Breast epithelium (tissue), 3 donors: ENCODE measurements around the gene JMJD8.

Experiments
- CTCF ChIP-seq, 3 donors: fragments of 450-650 bp; IDR thresholded peaks; one replicate each; pipeline ENCODE4 v1.5.1; 2016 to 2017; ENCODE audit warnings: antibody characterized with exemption in 3 of 3, mild to moderate bottlenecking in 3 of 3, moderate library complexity in 3 of 3
- POLR2AphosphoS5 ChIP-seq, 3 donors: sonication (generic); formaldehyde crosslinking; IDR thresholded peaks; one replicate each; pipeline ENCODE4 v1.6.1; 2017; ENCODE audit warnings: antibody characterized with exemption in 3 of 3

GRCh38 chr16:719815-720446 lies 35.8 kb upstream of the JMJD8 start:
- TF ChIP-seq CTCF (IDR thresholded peaks at IDR 0.05), result no peak
- no peak for TF ChIP-seq POLR2AphosphoS5 (IDR thresholded peaks at IDR 0.05)
